GM23338 (cell line): ENCODE measurements around the gene BABAM1. TPM values are rescaled to one million over a fixed set of nuclear protein-coding genes. Genes with fewer than 3 reads are reported as not detected.

Experiments
- ATAC-seq: fragments of 200-7000 bp; cut with Tn5 transposase; 3 replicates; pipeline ENCODE4 v1.9.1; 2020
- DNase-seq: peaks from one replicate; pipeline ENCODE4 v3.0.0-alpha.2; 2015; ENCODE audit warnings: low spot score
- H2AFZ ChIP-seq: fragments of 200-600 bp; sonication (generic); 2 replicates; pipeline ENCODE4 v1.8.0; 2016; ENCODE audit warnings: antibody characterized with exemption, mild to moderate bottlenecking, moderate library complexity
- H3F3A ChIP-seq: fragments of 200-600 bp; sonication (generic); replicated peaks from 2 replicates; pipeline ENCODE4 v1.8.0; 2017; ENCODE audit warnings: antibody characterized with exemption, mixed run types, low read depth
- H3K27ac ChIP-seq: fragments of 200-600 bp; sonication (generic); 2 replicates; pipeline ENCODE4 v1.6.1; 2016; ENCODE audit warnings: low read depth
- H3K27me3 ChIP-seq: fragments of 200-600 bp; sonication (generic); 2 replicates; pipeline ENCODE4 v1.8.0; 2016; ENCODE audit warnings: mild to moderate bottlenecking, mixed run types, moderate library complexity; ENCODE audit not compliant: insufficient read depth
- H3K36me3 ChIP-seq: fragments of 200-600 bp; sonication (generic); 2 replicates; pipeline ENCODE4 v1.8.0; 2016; ENCODE audit warnings: mild to moderate bottlenecking; ENCODE audit not compliant: insufficient read depth
- H3K4me1 ChIP-seq: fragments of 200-600 bp; sonication (generic); 2 replicates; pipeline ENCODE4 v1.8.0; 2016; ENCODE audit warnings: mild to moderate bottlenecking, moderate library complexity; ENCODE audit not compliant: insufficient read depth
- H3K4me2 ChIP-seq: fragments of 200-600 bp; sonication (generic); 2 replicates; pipeline ENCODE4 v1.7.1; 2017; ENCODE audit warnings: mixed run types
- H3K4me3 ChIP-seq: fragments of 200-600 bp; sonication (generic); 2 replicates; pipeline ENCODE4 v1.6.1; 2016; ENCODE audit warnings: mixed run types
- H3K79me2 ChIP-seq: fragments of 200-600 bp; sonication (generic); replicated peaks from 2 replicates; pipeline ENCODE4 v1.8.0; 2017; ENCODE audit warnings: mild to moderate bottlenecking; ENCODE audit not compliant: insufficient read depth
- H3K9me2 ChIP-seq: fragments of 200-600 bp; sonication (generic); 2 replicates; pipeline ENCODE4 v1.8.0; 2017; ENCODE audit not compliant: insufficient read depth
- H4K20me1 ChIP-seq: fragments of 200-600 bp; sonication (generic); replicated peaks from 2 replicates; pipeline ENCODE4 v1.8.0; 2017; ENCODE audit warnings: mild to moderate bottlenecking; ENCODE audit not compliant: insufficient read depth
- H3K27ac Mint-ChIP-seq: 2 replicates; pipeline ENCODE4 v1.8.0; 2020; ENCODE audit warnings: inconsistent platforms, mild to moderate bottlenecking, moderate library complexity, mixed read lengths
- H3K27me3 Mint-ChIP-seq: 3 replicates; pipeline ENCODE4 v1.8.0; 2022; ENCODE audit warnings: low read depth, mild to moderate bottlenecking, moderate library complexity, mixed read lengths, inconsistent platforms; ENCODE audit not compliant: insufficient read depth, poor library complexity
- H3K36me3 Mint-ChIP-seq: 3 replicates; pipeline ENCODE4 v1.8.0; 2021; ENCODE audit warnings: low read depth, mild to moderate bottlenecking, inconsistent platforms, moderate library complexity, mixed read lengths
- H3K4me1 Mint-ChIP-seq: 3 replicates; pipeline ENCODE4 v1.8.0; 2020; ENCODE audit warnings: mild to moderate bottlenecking, inconsistent platforms, mixed read lengths
- H3K4me3 Mint-ChIP-seq: 3 replicates; pipeline ENCODE4 v1.8.0; 2021; ENCODE audit warnings: moderate library complexity, mild to moderate bottlenecking, inconsistent platforms, mixed read lengths
- H3K9me3 Mint-ChIP-seq: 3 replicates; pipeline ENCODE4 v1.8.0; 2020; ENCODE audit warnings: moderate library complexity, mild to moderate bottlenecking, inconsistent platforms, mixed read lengths
- CREB1 ChIP-seq: fragments of 250-450 bp; sonication (Bioruptor Pico); IDR thresholded peaks from 2 replicates; pipeline ENCODE4 v1.5.0; 2020; ENCODE audit warnings: low read depth, mild to moderate bottlenecking, moderate library complexity
- CTCF ChIP-seq, 2 experiments: fragments of 200-600 bp in 1 of 2; sonication (generic) in 1 of 2; conservative IDR thresholded peaks; 2 replicates each; pipeline versions ENCODE4 v1.5.1 to v1.6.1; 2016 to 2017; ENCODE audit warnings: antibody characterized with exemption in 2 of 2, low read depth in 2 of 2, mild to moderate bottlenecking in 2 of 2, moderate library complexity in 1 of 2
- ETS1 ChIP-seq: IDR thresholded peaks from 2 replicates; pipeline ENCODE4 v1.6.1; 2016; ENCODE audit warnings: antibody characterized with exemption
- JUNB ChIP-seq: IDR thresholded peaks from one replicate; pipeline ENCODE4 v1.6.1; 2016; ENCODE audit warnings: antibody characterized with exemption; ENCODE audit not compliant: unreplicated experiment
- NANOG ChIP-seq: IDR thresholded peaks from 2 replicates; pipeline ENCODE4 v1.6.1; 2016; ENCODE audit warnings: antibody characterized with exemption, borderline replicate concordance
- REST ChIP-seq: IDR thresholded peaks from one replicate; pipeline ENCODE4 v1.6.1; 2018; ENCODE audit warnings: antibody characterized with exemption; ENCODE audit not compliant: unreplicated experiment
- ZNF462 ChIP-seq: fragments of 250-450 bp; sonication (Bioruptor Pico); IDR thresholded peaks from 2 replicates; pipeline ENCODE4 v1.5.0; 2020; ENCODE audit warnings: mild to moderate bottlenecking, moderate library complexity
- polyA plus RNA-seq: library from polyadenylated mRNA; unstranded; fragments of >200 nt; fragmentation: Nextera tagmentation; extraction: Ambion mirVana; gene quantifications from 2 replicates; pipeline ENCODE4 v1.2.1, GENCODE V29; 2016
- total RNA-seq: library from RNA; depleted of rRNA; stranded (reverse); fragments of >200 nt; shearing (Covaris generic); gene quantifications from 2 replicates; pipeline ENCODE4 v1.2.3, GENCODE V29; 2014

BABAM1 gene
- total and polyA plus RNA-seq, 2 experiments from 2014 or later: 78.1 to 95.0 TPM

- Histone ChIP-seq H3F3A (peaks cover 33% of the 10 kb centered on the region), H3K27me3 (no peaks in the 10 kb centered on the region), H2AFZ (no peak overlapping the region), H3K4me1 (peaks cover 25% of the 10 kb centered on the region), H3K79me2 (no peaks in the 10 kb centered on the region), H3K36me3 (peaks cover 5% of the 10 kb centered on the region; the same call in 1 of the 2 replicates), H4K20me1 (no peaks in the 10 kb centered on the region; the same call in 1 of the 2 replicates), H3K4me2 (no peak overlapping the region), H3K27ac (no peak overlapping the region), H3K4me3 (no peak overlapping the region), H3K9me2 (no peaks in the 10 kb centered on the region)
- TF ChIP-seq CTCF (conservative IDR thresholded peaks at IDR 0.05; ENCODE audit: low read depth in 2 of 2): 0 out of 4 replicates have a peak, but pooled peaks of 1 of the 2 experiments have one; percentile 8
- no peak for TF ChIP-seq CREB1 (CRISPR knock-in tag)
- no peak for TF ChIP-seq JUNB
- TF ChIP-seq NANOG: no peak
- no peak for TF ChIP-seq REST
- Mint-ChIP-seq H3K9me3 (no peaks in the 10 kb centered on the region; the same call in 2 of the 3 replicates), H3K4me1 (peaks cover 20% of the 10 kb centered on the region), H3K27me3 (peaks cover 19% of the 10 kb centered on the region), H3K36me3 (peaks cover 32% of the 10 kb centered on the region), H3K4me3 (no peak overlapping the region), H3K27ac (no peak overlapping the region)
- DNase-seq (no peak), ATAC-seq (no peak)
Measured at GRCh38 chr19:17323964-17324332, 56.7 kb downstream of the BABAM1 start.

- DNase-seq: no peak
- TF ChIP-seq ZNF462 (CRISPR knock-in tag) (no peak), ETS1 (no peak), NANOG (no peak)
Measured at GRCh38 chr19:17324357-17325114, 57.3 kb downstream of the BABAM1 start.

More at GRCh38 chr19:17324357-17325114, 57.3 kb downstream of the BABAM1 start:
- Histone ChIP-seq H3K27me3 (peaks cover 3% of the 10 kb centered on the region; the same call in 1 of the 2 replicates), H3F3A (peaks cover 33% of the 10 kb centered on the region), H3K36me3 (peaks cover 5% of the 10 kb centered on the region; the same call in 1 of the 2 replicates), H3K9me2 (no peaks in the 10 kb centered on the region), H3K27ac (no peak overlapping the region), H3K79me2 (no peaks in the 10 kb centered on the region), H3K4me1 (peaks cover 25% of the 10 kb centered on the region), H3K4me2 (no peak overlapping the region), H2AFZ (no peak overlapping the region), H3K4me3 (no peak overlapping the region), H4K20me1 (no peaks in the 10 kb centered on the region; the same call in 1 of the 2 replicates)
- H3K36me3 Mint-ChIP-seq: peaks cover 29% of the 10 kb centered on the region
- H3K27me3 Mint-ChIP-seq: peaks cover 15% of the 10 kb centered on the region
- H3K27ac Mint-ChIP-seq: no peak overlapping the region
- no peaks in the 10 kb centered on the region; the same call in 2 of the 3 replicates for H3K9me3 Mint-ChIP-seq
- peaks cover 22% of the 10 kb centered on the region for H3K4me1 Mint-ChIP-seq
- no peak overlapping the region for H3K4me3 Mint-ChIP-seq
- no peak for ATAC-seq
